Kidney (tissue), 14 donors: ENCODE results near the gene POC1A. TPM values are rescaled to one million over a fixed set of nuclear protein-coding genes. Genes with fewer than 3 reads are reported as not detected.

Experiments used
- DNase-seq, 5 donors: peaks; one replicate each; pipeline ENCODE4 v3.0.0-alpha.2; 2013 to 2020
- FAIRE-seq: peaks from 2 replicates; lab custom pipeline; 2012; peaks lifted over from hg19 to GRCh38; lab: Jason Lieb, UNC
- H3K27ac ChIP-seq, 2 donors: one replicate each; pipeline ENCODE4 v1.7.0; 2013; ENCODE audit warnings: low read depth in 2 of 2, low read length in 2 of 2, inconsistent platforms in 1 of 2
- H3K27me3 ChIP-seq: one replicate; pipeline ENCODE4 v1.7.1; 2013; ENCODE audit warnings: low read length, inconsistent platforms; ENCODE audit not compliant: control insufficient read depth, insufficient read depth
- H3K36me3 ChIP-seq, 3 donors: one replicate each; pipeline versions ENCODE4 v1.7.0 to v1.7.1; 2013; ENCODE audit warnings: low read length in 3 of 3, control low read depth in 1 of 3, inconsistent platforms in 1 of 3; ENCODE audit not compliant: insufficient read depth in 3 of 3, control insufficient read depth in 2 of 3
- H3K4me1 ChIP-seq, 3 donors: one replicate each; pipeline versions ENCODE4 v1.7.0 to v1.7.1; 2013; ENCODE audit warnings: low read length in 3 of 3, inconsistent platforms in 1 of 3, low read depth in 1 of 3; ENCODE audit not compliant: control insufficient read depth in 2 of 3, insufficient read depth in 2 of 3
- H3K4me3 ChIP-seq, 3 donors: one replicate each; pipeline versions ENCODE4 v1.7.0 to v1.8.1; 2013; ENCODE audit warnings: low read length in 3 of 3, control low read depth in 1 of 3, inconsistent platforms in 1 of 3
- H3K9ac ChIP-seq, 3 donors: one replicate each; pipeline versions ENCODE4 v1.7.0 to v1.7.1; 2013; ENCODE audit warnings: low read length in 3 of 3, control low read depth in 1 of 3, inconsistent platforms in 1 of 3
- H3K9me3 ChIP-seq, 3 donors: one replicate each; pipeline versions ENCODE4 v1.7.0 to v1.7.1; 2013; ENCODE audit warnings: low read length in 3 of 3, control low read depth in 1 of 3, inconsistent platforms in 1 of 3; ENCODE audit not compliant: control insufficient read depth in 2 of 3, insufficient read depth in 1 of 3
- CTCF ChIP-seq: IDR thresholded peaks from 3 replicates; pipeline ENCODE4 v1.5.1; 2012; ENCODE audit warnings: mild to moderate bottlenecking, moderate library complexity, borderline replicate concordance; ENCODE audit not compliant: insufficient read depth; ENCODE audit errors: extremely low read depth
- intact Hi-C: fragments of 100-400 bp; cut with DNase I; formaldehyde crosslinking; loops from one replicate; pipeline ENCODE4 v1.11.1; 2022
- polyA plus RNA-seq: library from polyadenylated mRNA; stranded (reverse); fragments of 350-450 nt; fragmentation: Illumina TruSeq; extraction: RNeasy Lipid Tissue Mini Kit (QIAGEN cat#74804); gene quantifications from one replicate; pipeline ENCODE4 v1.2.3, GENCODE V29; 2014; ENCODE audit warnings: low read depth, low replicate concordance; ENCODE audit not compliant: insufficient read depth
- total RNA-seq: library from RNA; stranded (reverse); fragmentation: NEBNext Ultra II Directional; extraction: Animal tissue kit (Norgen Biotek cat#: 25700); gene quantifications from one replicate; pipeline ENCODE4 v1.2.1, GENCODE V29; 2021
- donor health status: control.
- donor health status: control.
- donor health status: control.
- donor health status: control.
- donor health status: control.
- donor health status: DM: yes; HTN: yes; CAD: no.
- donor health status: Normal renal cell carcinoma (clear cell type).

POC1A gene
- total and polyA plus RNA-seq, 2 donors from 2014 or later = 2.2 to 2.5 TPM

GRCh38 chr3:52150860-52151259, 3.4 kb downstream of the POC1A start:
- H3K4me1 ChIP-seq = peaks cover 0 to 8% (median 0%) of the 10 kb centered on the region in 3 donors
- H3K9ac ChIP-seq = no peak overlapping the region
- no peak overlapping the region for H3K4me3 ChIP-seq
- intact Hi-C loops = no loop called here
- no peak for TF ChIP-seq CTCF
- FAIRE-seq (no peak), DNase-seq (no peak)
- H3K36me3 ChIP-seq = no peaks in the 10 kb centered on the region
- H3K9me3 ChIP-seq = no peaks in the 10 kb centered on the region
- H3K27ac ChIP-seq = no peak overlapping the region
- H3K27me3 ChIP-seq = no peaks in the 10 kb centered on the region

- Histone ChIP-seq H3K9ac (no peak overlapping the region), H3K4me1 (peaks cover 0 to 8% (median 0%) of the 10 kb centered on the region in 3 donors), H3K27me3 (no peaks in the 10 kb centered on the region), H3K27ac (no peak overlapping the region), H3K36me3 (no peaks in the 10 kb centered on the region), H3K9me3 (no peaks in the 10 kb centered on the region), H3K4me3 (no peak overlapping the region)
- no peak for FAIRE-seq
- no peak for TF ChIP-seq CTCF
- no peak for DNase-seq
- intact Hi-C loops = no loop called here
Measured at GRCh38 chr3:52150357-52150756, 3.9 kb downstream of the POC1A start.

GRCh38 chr3:52149726-52150125, 4.5 kb downstream of the POC1A start:
- Histone ChIP-seq H3K27me3 (no peaks in the 10 kb centered on the region), H3K4me3 (no peak overlapping the region), H3K9ac (no peak overlapping the region), H3K36me3 (no peaks in the 10 kb centered on the region), H3K9me3 (no peaks in the 10 kb centered on the region), H3K4me1 (peaks cover 0 to 8% (median 0%) of the 10 kb centered on the region in 3 donors), H3K27ac (no peak overlapping the region)
- FAIRE-seq = no peak
- TF ChIP-seq CTCF = no peak
- no peak for DNase-seq
- intact Hi-C loops = no loop called here

GRCh38 chr3:52149021-52149420, 5.2 kb downstream of the POC1A start:
- FAIRE-seq (no peak), DNase-seq (no peak)
- no peaks in the 10 kb centered on the region for H3K27me3 ChIP-seq
- H3K9me3 ChIP-seq = no peaks in the 10 kb centered on the region
- H3K36me3 ChIP-seq = no peaks in the 10 kb centered on the region
- peaks cover 0 to 7% (median 0%) of the 10 kb centered on the region in 3 donors for H3K4me1 ChIP-seq
- H3K4me3 ChIP-seq = no peak overlapping the region
- H3K9ac ChIP-seq = no peak overlapping the region
- intact Hi-C loops = no loop called here
- no peak for TF ChIP-seq CTCF
- H3K27ac ChIP-seq = no peak overlapping the region
